Breast epithelium (tissue), 4 donors: ENCODE data around the gene ZNRF2. TPM values are rescaled to one million over a fixed set of nuclear protein-coding genes. Genes with fewer than 3 reads are reported as not detected.

Experiments used
- DNase-seq, 2 donors: peaks; one replicate each; pipeline ENCODE4 v3.0.0-alpha.2; 2019; ENCODE audit warnings: low spot score in 2 of 2
- H3K27ac ChIP-seq, 2 donors: fragments of 200-600 bp; sonication (generic) in 1 of 2; one replicate each; pipeline ENCODE4 v1.5.1; 2016 to 2019; ENCODE audit warnings: mild to moderate bottlenecking in 1 of 2
- H3K27me3 ChIP-seq, 2 donors: fragments of 200-600 bp; sonication (generic) in 1 of 2; one replicate each; pipeline versions ENCODE4 v1.5.1 to v1.6.0; 2017 to 2019; ENCODE audit warnings: control low read depth in 1 of 2, mild to moderate bottlenecking in 1 of 2
- H3K36me3 ChIP-seq: fragments of 200-600 bp; one replicate; pipeline ENCODE4 v1.5.1; 2019
- H3K4me1 ChIP-seq, 2 donors: fragments of 200-600 bp; sonication (generic); one replicate each; pipeline ENCODE4 v1.5.1; 2016 to 2019; ENCODE audit warnings: control low read depth in 1 of 2
- H3K4me3 ChIP-seq, 3 donors: fragments of 200-600 bp; sonication (generic); 1 replicate in 2 of 3; 2 replicates in 1 of 3; pipeline ENCODE4 v1.5.1; 2016 to 2019; ENCODE audit warnings: mild to moderate bottlenecking in 3 of 3, moderate library complexity in 2 of 3
- H3K9me3 ChIP-seq, 2 donors: fragments of 200-600 bp; sonication (generic) in 1 of 2; one replicate each; pipeline ENCODE4 v1.5.1; 2016 to 2019; ENCODE audit warnings: control low read depth in 1 of 2
- POLR2A ChIP-seq: fragments of 450-650 bp; IDR thresholded peaks from one replicate; pipeline ENCODE4 v1.6.1; 2016; ENCODE audit warnings: antibody characterized with exemption, mild to moderate bottlenecking, moderate library complexity
- POLR2AphosphoS5 ChIP-seq, 3 donors: sonication (generic); formaldehyde crosslinking; IDR thresholded peaks; one replicate each; pipeline ENCODE4 v1.6.1; 2017; ENCODE audit warnings: antibody characterized with exemption in 3 of 3
- intact Hi-C: fragments of 100-400 bp; cut with DNase I; formaldehyde crosslinking; loops from one replicate; pipeline ENCODE4 v1.15.1; 2023; ENCODE audit warnings: low total_unique reads
- total RNA-seq, 3 donors: library from RNA; depleted of rRNA; stranded (reverse); fragments of >200 nt; gene quantifications; one replicate each; pipeline ENCODE4 v1.1.0, GENCODE V29; 2016
- TF ChIP-seq, protein P1 (sequence below), 3 donors: fragments of 450-650 bp; IDR thresholded peaks; one replicate each; pipeline ENCODE4 v1.5.1; 2016 to 2017; ENCODE audit warnings: antibody characterized with exemption in 3 of 3, mild to moderate bottlenecking in 3 of 3, moderate library complexity in 3 of 3

The ZNRF2 gene
- total RNA-seq, 3 donors from 2014 or later: 18.9 to 56.8 (median 30.5) TPM

DNA sequence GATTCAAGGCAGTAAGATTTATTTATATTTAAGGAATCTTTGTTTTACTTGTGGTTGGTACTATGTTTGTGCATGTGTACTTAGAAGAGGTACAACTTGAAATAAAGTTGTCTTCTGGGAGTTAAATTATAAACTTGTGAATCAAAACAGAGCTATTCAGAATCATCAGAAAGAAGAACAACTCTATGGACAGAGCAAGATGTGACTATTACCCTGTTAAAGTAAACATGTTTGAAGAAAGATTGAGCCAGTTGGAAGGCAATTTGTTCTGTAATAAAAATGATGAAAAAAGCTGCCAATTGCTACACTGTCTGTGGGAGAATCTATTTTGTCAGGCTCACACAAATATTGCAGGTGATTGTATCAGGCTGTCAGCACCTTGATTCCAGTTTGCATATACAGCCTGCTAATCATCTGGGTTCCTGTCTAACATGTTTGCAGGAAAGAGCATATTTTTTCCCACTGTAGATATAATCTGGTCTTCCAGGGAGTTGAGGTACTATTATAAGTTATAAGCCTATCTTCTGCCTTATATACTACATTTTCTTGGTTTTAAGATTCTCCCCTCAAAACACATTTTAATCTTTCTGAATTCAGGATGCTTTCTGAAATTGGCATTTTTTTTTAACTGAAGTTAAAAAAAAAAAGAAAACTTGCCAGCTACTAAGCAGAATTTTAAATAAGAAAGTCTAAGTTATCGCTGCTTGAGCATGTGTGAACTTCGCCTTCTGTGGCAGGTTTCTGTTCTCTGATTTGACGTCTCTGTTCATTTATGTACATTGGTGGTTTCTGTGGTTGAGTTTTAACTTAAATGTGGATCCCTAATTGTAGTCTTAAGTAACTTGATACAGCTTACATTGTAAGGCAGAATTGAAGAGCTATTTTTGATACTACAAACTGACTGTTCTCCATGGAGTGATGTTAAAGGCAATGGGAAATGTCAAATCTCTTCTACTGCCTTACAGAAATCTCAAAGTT lies 46.0 kb downstream of the ZNRF2 start:
- Histone ChIP-seq H3K27ac (no peak overlapping the region), H3K9me3 (no peaks in the 10 kb centered on the region), H3K27me3 (no peaks in the 10 kb centered on the region), H3K36me3 (no peaks in the 10 kb centered on the region), H3K4me1 (no peaks in the 10 kb centered on the region), H3K4me3 (no peak overlapping the region)
- intact Hi-C loops: no loop called here
- TF ChIP-seq POLR2A (no peak), POLR2AphosphoS5 (IDR thresholded peaks at IDR 0.05) (no peak)
- TF ChIP-seq, protein P1, sequence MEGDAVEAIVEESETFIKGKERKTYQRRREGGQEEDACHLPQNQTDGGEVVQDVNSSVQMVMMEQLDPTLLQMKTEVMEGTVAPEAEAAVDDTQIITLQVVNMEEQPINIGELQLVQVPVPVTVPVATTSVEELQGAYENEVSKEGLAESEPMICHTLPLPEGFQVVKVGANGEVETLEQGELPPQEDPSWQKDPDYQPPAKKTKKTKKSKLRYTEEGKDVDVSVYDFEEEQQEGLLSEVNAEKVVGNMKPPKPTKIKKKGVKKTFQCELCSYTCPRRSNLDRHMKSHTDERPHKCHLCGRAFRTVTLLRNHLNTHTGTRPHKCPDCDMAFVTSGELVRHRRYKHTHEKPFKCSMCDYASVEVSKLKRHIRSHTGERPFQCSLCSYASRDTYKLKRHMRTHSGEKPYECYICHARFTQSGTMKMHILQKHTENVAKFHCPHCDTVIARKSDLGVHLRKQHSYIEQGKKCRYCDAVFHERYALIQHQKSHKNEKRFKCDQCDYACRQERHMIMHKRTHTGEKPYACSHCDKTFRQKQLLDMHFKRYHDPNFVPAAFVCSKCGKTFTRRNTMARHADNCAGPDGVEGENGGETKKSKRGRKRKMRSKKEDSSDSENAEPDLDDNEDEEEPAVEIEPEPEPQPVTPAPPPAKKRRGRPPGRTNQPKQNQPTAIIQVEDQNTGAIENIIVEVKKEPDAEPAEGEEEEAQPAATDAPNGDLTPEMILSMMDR (IDR thresholded peaks at IDR 0.05): no peak
- no peak for DNase-seq

DNA sequence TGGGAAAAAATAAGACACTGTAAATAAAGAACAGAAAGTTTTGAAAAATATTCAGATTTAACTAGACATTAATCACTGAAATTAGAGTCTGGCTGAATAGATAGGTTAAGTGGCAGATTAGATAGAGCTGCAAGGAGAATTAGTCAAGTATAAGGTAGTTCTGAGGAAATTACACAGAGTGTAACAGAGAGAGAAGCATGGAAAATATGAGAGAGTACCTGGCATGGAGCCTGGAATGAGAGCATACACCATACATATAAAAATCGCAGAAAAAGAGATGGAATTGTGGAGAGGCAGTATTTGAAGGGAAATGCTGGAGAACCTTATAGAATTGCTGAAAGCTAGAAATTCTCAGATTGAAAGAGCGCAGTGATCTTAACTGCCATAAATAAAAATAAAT lies 46.9 kb downstream of the ZNRF2 start:
- DNase-seq: no peak
- Histone ChIP-seq H3K36me3 (no peaks in the 10 kb centered on the region), H3K27me3 (no peaks in the 10 kb centered on the region), H3K4me1 (no peaks in the 10 kb centered on the region), H3K4me3 (no peak overlapping the region), H3K9me3 (no peaks in the 10 kb centered on the region), H3K27ac (no peak overlapping the region)
- intact Hi-C loops: no loop called here
- TF ChIP-seq POLR2A (no peak), POLR2AphosphoS5 (IDR thresholded peaks at IDR 0.05) (no peak)
- TF ChIP-seq, protein P1 (IDR thresholded peaks at IDR 0.05): no peak

DNA sequence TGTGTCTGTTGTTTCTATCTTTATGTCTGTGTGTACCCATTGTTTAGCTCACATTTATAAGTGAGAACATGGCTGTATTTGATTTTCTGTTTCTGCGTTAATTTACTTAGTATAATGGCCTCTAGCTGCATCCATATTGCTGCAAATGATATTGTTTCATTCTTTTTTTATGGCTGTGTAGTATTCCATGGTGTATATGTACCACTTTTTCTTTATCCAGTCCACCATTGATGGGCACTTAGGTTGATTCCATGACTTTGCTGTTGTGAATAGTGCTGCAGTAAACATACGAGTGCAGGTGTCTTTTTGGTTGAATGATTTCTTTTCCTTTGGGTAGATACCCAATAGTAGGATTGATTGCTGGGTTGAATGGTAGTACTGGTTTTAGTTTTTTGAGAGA lies 48.2 kb downstream of the ZNRF2 start:
- no peak for TF ChIP-seq POLR2AphosphoS5 (IDR thresholded peaks at IDR 0.05)
- TF ChIP-seq, protein P1 (IDR thresholded peaks at IDR 0.05): no peak
- no peak for TF ChIP-seq POLR2A
- intact Hi-C loops: no loop called here
- Histone ChIP-seq H3K27ac (no peak overlapping the region), H3K36me3 (no peaks in the 10 kb centered on the region), H3K4me3 (no peak overlapping the region), H3K9me3 (no peaks in the 10 kb centered on the region), H3K27me3 (no peaks in the 10 kb centered on the region), H3K4me1 (no peaks in the 10 kb centered on the region)
- DNase-seq: no peak

DNA sequence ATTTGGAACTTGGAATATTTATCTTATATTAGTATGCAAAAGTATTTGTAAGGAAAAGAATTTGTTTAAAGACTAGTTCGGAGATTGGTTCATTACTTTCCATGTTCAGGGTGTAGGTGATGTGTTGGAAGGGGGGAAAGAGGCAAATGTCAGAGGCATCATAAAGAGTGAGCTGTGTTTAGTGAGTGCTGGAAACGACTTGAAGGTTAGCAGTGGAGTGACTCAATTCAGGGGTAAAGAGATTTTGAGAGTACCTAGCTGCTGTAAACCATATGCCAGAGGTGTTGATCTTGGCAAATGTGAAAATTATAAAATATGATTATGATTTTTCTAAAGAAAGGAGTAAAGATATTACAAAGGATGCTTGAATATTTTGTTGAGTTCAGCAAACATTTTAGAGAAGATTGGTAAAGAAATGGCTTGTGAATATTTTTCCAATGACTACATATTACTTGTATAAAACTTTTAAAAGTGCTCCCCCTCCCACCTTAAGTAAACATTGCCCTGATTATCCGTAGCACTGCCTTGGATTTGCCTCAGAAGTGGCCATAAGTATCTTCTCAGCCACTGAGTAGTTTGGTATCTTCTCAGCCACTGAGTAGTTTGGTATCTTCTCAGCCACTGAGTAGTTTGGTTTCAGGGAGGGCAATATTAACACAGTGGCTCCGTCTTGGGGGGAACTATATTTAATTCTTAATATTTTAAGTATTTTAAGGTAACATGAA lies 51.5 kb downstream of the ZNRF2 start:
- TF ChIP-seq POLR2A (no peak), POLR2AphosphoS5 (IDR thresholded peaks at IDR 0.05) (no peak)
- TF ChIP-seq, protein P1 (IDR thresholded peaks at IDR 0.05): no peak
- no peak overlapping the region for H3K4me3 ChIP-seq
- H3K4me1 ChIP-seq: no peaks in the 10 kb centered on the region
- H3K27me3 ChIP-seq: no peaks in the 10 kb centered on the region
- DNase-seq: no peak
- H3K9me3 ChIP-seq: no peaks in the 10 kb centered on the region
- H3K36me3 ChIP-seq: no peaks in the 10 kb centered on the region
- H3K27ac ChIP-seq: no peak overlapping the region
- intact Hi-C loops: no loop called here

DNA sequence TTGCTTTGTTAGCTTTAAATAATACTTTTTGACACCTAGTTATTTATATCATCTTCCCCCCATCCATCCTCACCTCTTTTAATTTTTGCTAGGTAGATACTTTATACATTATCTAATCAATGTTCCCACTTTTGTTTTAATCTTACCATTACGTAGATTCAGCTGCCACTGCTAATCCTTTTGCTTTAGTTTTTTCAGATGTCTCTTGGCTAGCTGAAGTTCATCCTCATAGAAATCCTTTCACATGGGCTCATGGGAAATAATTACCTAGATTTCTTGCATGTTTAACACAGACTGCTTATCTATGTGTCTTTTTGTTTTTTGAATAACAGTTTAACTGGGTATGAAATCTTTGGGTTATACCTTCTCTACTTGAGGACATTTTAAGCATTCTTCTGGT lies 60.1 kb downstream of the ZNRF2 start:
- Histone ChIP-seq H3K27me3 (no peaks in the 10 kb centered on the region), H3K27ac (no peak overlapping the region), H3K9me3 (no peaks in the 10 kb centered on the region), H3K36me3 (no peaks in the 10 kb centered on the region), H3K4me3 (no peak overlapping the region), H3K4me1 (no peaks in the 10 kb centered on the region)
- TF ChIP-seq POLR2AphosphoS5 (IDR thresholded peaks at IDR 0.05): no peak
- TF ChIP-seq, protein P1 (IDR thresholded peaks at IDR 0.05): no peak
- no peak for TF ChIP-seq POLR2A
- intact Hi-C loops: no loop called here
- no peak for DNase-seq
